H9 (cell line): ENCODE data around the gene HMG20B. TPM values are rescaled to one million over a fixed set of nuclear protein-coding genes. Genes with fewer than 3 reads are reported as not detected.
A peak's percentile ranks its signal among the peaks of the same experiment; 100 is the strongest.

Experiments used
- DNase-seq: peaks from one replicate; pipeline ENCODE4 v3.0.0-alpha.2; 2017
- H2AFZ ChIP-seq: one replicate; pipeline ENCODE4 v1.6.1; 2013; ENCODE audit warnings: mild to moderate bottlenecking, low read length, control low read depth, moderate library complexity
- H2AK5ac ChIP-seq: 2 replicates; pipeline ENCODE4 v1.6.1; 2013; ENCODE audit warnings: low read length, control low read depth, mixed read lengths; ENCODE audit not compliant: insufficient read length
- H2BK120ac ChIP-seq: one replicate; pipeline ENCODE4 v1.6.1; 2013; ENCODE audit warnings: low read depth, mild to moderate bottlenecking, low read length, control low read depth, inconsistent platforms; ENCODE audit not compliant: poor library complexity, severe bottlenecking
- H2BK12ac ChIP-seq: 2 replicates; pipeline ENCODE4 v1.6.1; 2013; ENCODE audit warnings: low read length, control low read depth, mixed read lengths, low read depth; ENCODE audit not compliant: insufficient read length
- H2BK15ac ChIP-seq: 2 replicates; pipeline ENCODE4 v1.6.1; 2013; ENCODE audit warnings: low read depth, low read length, control low read depth
- H2BK20ac ChIP-seq: one replicate; pipeline ENCODE4 v1.6.1; 2013; ENCODE audit warnings: low read depth, mild to moderate bottlenecking, low read length, control low read depth, inconsistent platforms; ENCODE audit not compliant: poor library complexity, severe bottlenecking
- H2BK5ac ChIP-seq: 2 replicates; pipeline ENCODE4 v1.6.1; 2013; ENCODE audit warnings: low read length, control low read depth, mixed read lengths; ENCODE audit not compliant: insufficient read length
- H3K14ac ChIP-seq: 2 replicates; pipeline ENCODE4 v1.6.1; 2013; ENCODE audit warnings: low read length, control low read depth; ENCODE audit not compliant: insufficient read depth
- H3K18ac ChIP-seq: 2 replicates; pipeline ENCODE4 v1.6.1; 2013; ENCODE audit warnings: low read depth, mild to moderate bottlenecking, mixed read lengths, low read length, control low read depth; ENCODE audit not compliant: insufficient read length
- H3K23ac ChIP-seq: 2 replicates; pipeline ENCODE4 v1.6.1; 2013; ENCODE audit warnings: low read length, control low read depth, mixed read lengths, low read depth; ENCODE audit not compliant: insufficient read length
- H3K23me2 ChIP-seq: 2 replicates; pipeline ENCODE4 v1.6.1; 2013; ENCODE audit warnings: low read depth, mild to moderate bottlenecking, mixed read lengths, low read length, control low read depth; ENCODE audit not compliant: insufficient read length, poor library complexity, severe bottlenecking
- H3K27ac ChIP-seq: 2 replicates; pipeline ENCODE4 v1.5.1; 2013; ENCODE audit warnings: low read length, control low read depth, mixed read lengths, low read depth; ENCODE audit not compliant: insufficient read length
- H3K27me3 ChIP-seq: 2 replicates; pipeline ENCODE4 v1.6.1; 2013; ENCODE audit warnings: low read length, control low read depth, inconsistent platforms; ENCODE audit not compliant: insufficient read depth
- H3K4ac ChIP-seq: 2 replicates; pipeline ENCODE4 v1.6.1; 2013; ENCODE audit warnings: low read depth, mild to moderate bottlenecking, control low read depth, inconsistent platforms, low read length, moderate library complexity
- H3K4me1 ChIP-seq: 2 replicates; pipeline ENCODE4 v1.6.1; 2013; ENCODE audit warnings: low read length, control low read depth, inconsistent platforms; ENCODE audit not compliant: insufficient read depth
- H3K4me2 ChIP-seq: 2 replicates; pipeline ENCODE4 v1.6.1; 2013; ENCODE audit warnings: low read length, control low read depth, mixed read lengths; ENCODE audit not compliant: insufficient read length, insufficient read depth
- H3K56ac ChIP-seq: 2 replicates; pipeline ENCODE4 v1.6.1; 2013; ENCODE audit warnings: low read depth, mild to moderate bottlenecking, mixed read lengths, low read length, control low read depth; ENCODE audit not compliant: insufficient read length
- H3K79me1 ChIP-seq: 2 replicates; pipeline ENCODE4 v1.6.1; 2013; ENCODE audit warnings: low read depth, mild to moderate bottlenecking, moderate library complexity, low read length, control low read depth, inconsistent platforms; ENCODE audit not compliant: insufficient read depth, poor library complexity, severe bottlenecking
- H3K79me2 ChIP-seq: 2 replicates; pipeline ENCODE4 v1.6.1; 2013; ENCODE audit warnings: low read length, control low read depth, inconsistent platforms; ENCODE audit not compliant: insufficient read depth
- H3K9ac ChIP-seq: 2 replicates; pipeline ENCODE4 v1.6.1; 2013; ENCODE audit warnings: low read length, control low read depth, mixed read lengths; ENCODE audit not compliant: insufficient read length; ENCODE audit errors: extremely low read depth
- H3K9me3 ChIP-seq: one replicate; pipeline ENCODE4 v1.6.1; 2013; ENCODE audit warnings: low read depth, low read length, inconsistent platforms; ENCODE audit not compliant: control insufficient read depth
- H3T11ph ChIP-seq: one replicate; pipeline ENCODE4 v1.6.1; 2013; ENCODE audit warnings: mild to moderate bottlenecking, low read length, control low read depth, inconsistent platforms
- H4K20me1 ChIP-seq: one replicate; pipeline ENCODE4 v1.6.1; 2013; ENCODE audit not compliant: control insufficient read depth, insufficient read length, insufficient read depth
- H4K5ac ChIP-seq: 2 replicates; pipeline ENCODE4 v1.6.1; 2013; ENCODE audit warnings: low read depth, mild to moderate bottlenecking, mixed read lengths, low read length, control low read depth; ENCODE audit not compliant: insufficient read length
- H4K8ac ChIP-seq: replicated peaks from 2 replicates; pipeline ENCODE4 v1.6.1; 2013; ENCODE audit warnings: low read length, control low read depth, mixed read lengths, low read depth; ENCODE audit not compliant: insufficient read length
- H4K91ac ChIP-seq: 2 replicates; pipeline ENCODE4 v1.6.1; 2013; ENCODE audit warnings: low read depth, mild to moderate bottlenecking, moderate library complexity, mixed read lengths, low read length, control low read depth; ENCODE audit not compliant: insufficient read length
- H3K27ac Mint-ChIP-seq, 3 experiments: 2 replicates in 2 of 3; 3 replicates in 1 of 3; pipeline ENCODE4 v1.8.0; 2020 to 2021; ENCODE audit warnings: mixed read lengths in 3 of 3, mild to moderate bottlenecking in 1 of 3, moderate library complexity in 1 of 3
- H3K27me3 Mint-ChIP-seq: 2 replicates; pipeline ENCODE4 v1.8.0; 2021; ENCODE audit warnings: low read depth, mild to moderate bottlenecking, moderate library complexity, mixed read lengths
- H3K36me3 Mint-ChIP-seq, 3 experiments: 2 replicates in 2 of 3; 3 replicates in 1 of 3; pipeline ENCODE4 v1.8.0; 2020 to 2021; ENCODE audit warnings: low read depth in 3 of 3, mixed read lengths in 3 of 3; ENCODE audit not compliant: insufficient read depth in 1 of 3
- H3K4me1 Mint-ChIP-seq, 2 experiments: 2 replicates each; pipeline ENCODE4 v1.8.0; 2020; ENCODE audit warnings: mixed read lengths in 2 of 2
- H3K4me3 Mint-ChIP-seq, 2 experiments: 2 replicates in 1 of 2; 3 replicates in 1 of 2; pipeline ENCODE4 v1.8.0; 2020 to 2021; ENCODE audit warnings: mild to moderate bottlenecking in 2 of 2, mixed read lengths in 2 of 2, moderate library complexity in 1 of 2
- H3K9me3 Mint-ChIP-seq, 2 experiments: 2 replicates in 1 of 2; 3 replicates in 1 of 2; pipeline ENCODE4 v1.8.0; 2020; ENCODE audit warnings: mild to moderate bottlenecking in 2 of 2, mixed read lengths in 2 of 2, moderate library complexity in 1 of 2
- WGBS: extraction: QIAGEN DNeasy Blood & Tissue Kit; methylation state at CpG from one replicate; pipeline ENCODE4 v1.1.7; 2013; ENCODE audit warnings: missing lambda C conversion rate, low lambda C conversion rate, mixed read lengths; ENCODE audit not compliant: insufficient read length; ENCODE audit errors: extremely low coverage; 5-methylcytosine and 5-hydroxymethylcytosine counted together
- total RNA-seq: library from RNA; stranded (reverse); gene quantifications from 2 replicates; pipeline ENCODE4 v1.2.1, GENCODE V29; 2021
- TF ChIP-seq, protein P1 (sequence below): fragments of 200-600 bp; sonication (generic); conservative IDR thresholded peaks from 3 replicates; pipeline ENCODE4 v1.8.0; 2021; ENCODE audit warnings: antibody characterized with exemption, mild to moderate bottlenecking

HMG20B gene
- total RNA-seq, 1 experiment from 2014 or later: 58.1 TPM

DNA sequence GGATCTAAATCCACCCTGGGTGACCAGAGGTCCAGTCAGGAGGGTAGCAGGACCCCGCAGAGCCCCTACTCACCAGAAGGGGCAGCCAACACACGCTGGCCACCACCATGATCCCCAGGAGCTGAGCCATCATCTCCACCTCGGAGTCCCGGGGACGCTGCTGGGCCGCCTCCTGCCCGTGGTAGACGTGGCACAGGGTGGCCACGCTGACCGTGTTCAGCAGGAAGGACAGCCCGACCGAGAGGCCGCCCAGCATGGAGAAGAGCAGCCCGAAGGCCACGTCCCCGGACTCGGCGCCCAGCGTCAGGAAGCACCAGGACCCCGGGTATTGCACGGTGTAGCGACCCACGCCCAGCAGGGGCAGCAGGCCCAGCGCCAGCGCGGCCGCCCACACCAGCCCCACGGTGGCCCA, 27.0 kb downstream of the HMG20B start:
- no CpG with 5 or more reads among the region's 28 CpGs for WGBS
- H2BK20ac ChIP-seq: no peak overlapping the region
- H3K9me3 ChIP-seq: no peaks in the 10 kb centered on the region
- TF ChIP-seq, protein P1, sequence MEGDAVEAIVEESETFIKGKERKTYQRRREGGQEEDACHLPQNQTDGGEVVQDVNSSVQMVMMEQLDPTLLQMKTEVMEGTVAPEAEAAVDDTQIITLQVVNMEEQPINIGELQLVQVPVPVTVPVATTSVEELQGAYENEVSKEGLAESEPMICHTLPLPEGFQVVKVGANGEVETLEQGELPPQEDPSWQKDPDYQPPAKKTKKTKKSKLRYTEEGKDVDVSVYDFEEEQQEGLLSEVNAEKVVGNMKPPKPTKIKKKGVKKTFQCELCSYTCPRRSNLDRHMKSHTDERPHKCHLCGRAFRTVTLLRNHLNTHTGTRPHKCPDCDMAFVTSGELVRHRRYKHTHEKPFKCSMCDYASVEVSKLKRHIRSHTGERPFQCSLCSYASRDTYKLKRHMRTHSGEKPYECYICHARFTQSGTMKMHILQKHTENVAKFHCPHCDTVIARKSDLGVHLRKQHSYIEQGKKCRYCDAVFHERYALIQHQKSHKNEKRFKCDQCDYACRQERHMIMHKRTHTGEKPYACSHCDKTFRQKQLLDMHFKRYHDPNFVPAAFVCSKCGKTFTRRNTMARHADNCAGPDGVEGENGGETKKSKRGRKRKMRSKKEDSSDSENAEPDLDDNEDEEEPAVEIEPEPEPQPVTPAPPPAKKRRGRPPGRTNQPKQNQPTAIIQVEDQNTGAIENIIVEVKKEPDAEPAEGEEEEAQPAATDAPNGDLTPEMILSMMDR: peak; percentile 62
- peaks cover 0 to 4% of the 10 kb centered on the region in 2 experiments; a peak in 1 of 5 replicates for H3K9me3 Mint-ChIP-seq
- no peak overlapping the region for H4K5ac ChIP-seq
- peak; percentile 79 for DNase-seq
- H3K4me3 Mint-ChIP-seq: no peak overlapping the region
- H3K4me2 ChIP-seq: no peak overlapping the region
- no peak overlapping the region for H3K23ac ChIP-seq
- no peaks in the 10 kb centered on the region for H3K4me1 Mint-ChIP-seq
- no peak overlapping the region for H3K56ac ChIP-seq
- no peak overlapping the region for H2BK15ac ChIP-seq
- no peaks in the 10 kb centered on the region for H3K23me2 ChIP-seq
- no peaks in the 10 kb centered on the region for H3K79me1 ChIP-seq
- no peak overlapping the region for H2AFZ ChIP-seq
- H2AK5ac ChIP-seq: no peak overlapping the region
- H3K27me3 Mint-ChIP-seq: peaks cover 10% of the 10 kb centered on the region
- H3K27me3 ChIP-seq: no peaks in the 10 kb centered on the region
- H4K91ac ChIP-seq: no peak overlapping the region
- H2BK12ac ChIP-seq: no peak overlapping the region
- no peaks in the 10 kb centered on the region for H3K36me3 Mint-ChIP-seq
- no peak overlapping the region for H3K27ac Mint-ChIP-seq
- H3K18ac ChIP-seq: no peak overlapping the region
- no peak overlapping the region for H3K14ac ChIP-seq
- H3T11ph ChIP-seq: no peak overlapping the region
- no peak overlapping the region for H2BK120ac ChIP-seq
- no peaks in the 10 kb centered on the region for H3K4me1 ChIP-seq
- H3K79me2 ChIP-seq: no peaks in the 10 kb centered on the region
- H3K9ac ChIP-seq: no peak overlapping the region
- H4K8ac ChIP-seq: no peak overlapping the region
- H2BK5ac ChIP-seq: no peak overlapping the region
- no peak overlapping the region for H3K27ac ChIP-seq
- no peaks in the 10 kb centered on the region for H4K20me1 ChIP-seq
- no peak overlapping the region for H3K4ac ChIP-seq
